ENCODE data around the gene RSAD1. TPM values are rescaled to one million over a fixed set of nuclear protein-coding genes. Genes with fewer than 3 reads are reported as not detected.

The RSAD1 gene
- total RNA-seq, 6 donors from 2014 or later, result 26.8 to 47.3 (median 34.9) TPM

GRCh38 chr17:50524838-50525237 is 46.2 kb downstream of the RSAD1 start:
- no peak for ATAC-seq (ENCODE audit: low FRiP score in 2 of 2)

GRCh38 chr17:50527155-50527762 is 48.6 kb downstream of the RSAD1 start:
- Histone ChIP-seq H3K9me3 (no peaks in the 10 kb centered on the region), H3K4me3 (no peak overlapping the region), H3K27ac (no peak overlapping the region), H3K27me3 (peaks cover 0 to 2% (median 0%) of the 10 kb centered on the region in 4 donors), H3K4me1 (peaks cover 3 to 4% (median 4%) of the 10 kb centered on the region in 4 donors), H3K36me3 (no peaks in the 10 kb centered on the region)
- DNase-seq, result no peak
- no peak for ATAC-seq (ENCODE audit: low FRiP score in 2 of 2)
- no peak for TF ChIP-seq EP300 (IDR thresholded peaks at IDR 0.05)
- TF ChIP-seq CTCF (IDR thresholded peaks at IDR 0.05), result no peak
- TF ChIP-seq POLR2A (IDR thresholded peaks at IDR 0.05), result no peak
- TF ChIP-seq POLR2AphosphoS5 (IDR thresholded peaks at IDR 0.05), result no peak
- WGBS, 2 donors, result 65 to 69% methylated on average over 4 of the region's 5 CpGs

More at GRCh38 chr17:50524838-50525237, 46.2 kb downstream of the RSAD1 start:
- Histone ChIP-seq H3K4me3 (no peak overlapping the region), H3K27ac (no peak overlapping the region), H3K27me3 (no peaks in the 10 kb centered on the region), H3K9me3 (no peaks in the 10 kb centered on the region), H3K4me1 (no peaks in the 10 kb centered on the region), H3K36me3 (no peaks in the 10 kb centered on the region)
- DNase-seq, result peak in 1 of 2 donors; percentile 72
- 87 to 89% methylated on average over 8 to 18 of the region's 18 CpGs for WGBS, 2 donors
- TF ChIP-seq POLR2A (IDR thresholded peaks at IDR 0.05) (no peak), CTCF (IDR thresholded peaks at IDR 0.05) (no peak)

- peaks cover 7 to 12% (median 10%) of the 10 kb centered on the region in 4 donors for H3K4me1 ChIP-seq
- TF ChIP-seq EP300 (IDR thresholded peaks at IDR 0.05) (no peak), POLR2AphosphoS5 (IDR thresholded peaks at IDR 0.05) (no peak), POLR2A (IDR thresholded peaks at IDR 0.05) (no peak), CTCF (IDR thresholded peaks at IDR 0.05) (no peak)
- H3K27ac ChIP-seq, result no peak overlapping the region
- no peaks in the 10 kb centered on the region for H3K36me3 ChIP-seq
- H3K9me3 ChIP-seq, result no peaks in the 10 kb centered on the region
- DNase-seq (no peak), ATAC-seq (ENCODE audit: low FRiP score in 2 of 2) (no peak)
- WGBS, 2 donors, result 42 to 70% methylated on average over 2 to 4 of the region's 4 CpGs
- H3K4me3 ChIP-seq, result no peak overlapping the region
- H3K27me3 ChIP-seq, result peaks cover 0 to 10% (median 3%) of the 10 kb centered on the region in 4 donors
Measured at GRCh38 chr17:50527949-50528474, 49.4 kb downstream of the RSAD1 start.

- DNase-seq (no peak), ATAC-seq (ENCODE audit: low FRiP score in 2 of 2) (no peak)
- Histone ChIP-seq H3K27me3 (peaks cover 0 to 14% (median 6%) of the 10 kb centered on the region in 4 donors), H3K27ac (no peak overlapping the region), H3K4me3 (no peak overlapping the region), H3K36me3 (no peaks in the 10 kb centered on the region), H3K9me3 (no peaks in the 10 kb centered on the region), H3K4me1 (peaks cover 14 to 28% (median 26%) of the 10 kb centered on the region in 4 donors)
- TF ChIP-seq POLR2AphosphoS5 (IDR thresholded peaks at IDR 0.05), result no peak
- no peak for TF ChIP-seq CTCF (IDR thresholded peaks at IDR 0.05)
- TF ChIP-seq EP300 (IDR thresholded peaks at IDR 0.05), result no peak
- TF ChIP-seq POLR2A (IDR thresholded peaks at IDR 0.05), result no peak
- 91 to 94% methylated on average over 7 of the region's 7 CpGs for WGBS, 2 donors
Measured at GRCh38 chr17:50529849-50530248, 51.2 kb downstream of the RSAD1 start.
